Rectal smooth muscle tissue (tissue), 1 donor: Measurements from ENCODE around the gene OVOL2.

ENCODE experiments used
- H3K27ac ChIP-seq: one replicate; pipeline ENCODE4 v1.7.0; 2013; ENCODE audit warnings: low read depth, low read length, inconsistent platforms
- H3K27me3 ChIP-seq: one replicate; pipeline ENCODE4 v1.7.0; 2013; ENCODE audit warnings: low read length; ENCODE audit not compliant: control insufficient read depth, insufficient read depth
- H3K36me3 ChIP-seq: one replicate; pipeline ENCODE4 v1.7.0; 2013; ENCODE audit warnings: low read length; ENCODE audit not compliant: control insufficient read depth, insufficient read depth
- H3K4me1 ChIP-seq: one replicate; pipeline ENCODE4 v1.7.0; 2013; ENCODE audit warnings: low read length; ENCODE audit not compliant: control insufficient read depth, insufficient read depth
- H3K4me3 ChIP-seq: one replicate; pipeline ENCODE4 v1.7.0; 2013; ENCODE audit warnings: low read length
- H3K9ac ChIP-seq: one replicate; pipeline ENCODE4 v1.7.0; 2013; ENCODE audit warnings: low read length

The OVOL2 gene

DNA sequence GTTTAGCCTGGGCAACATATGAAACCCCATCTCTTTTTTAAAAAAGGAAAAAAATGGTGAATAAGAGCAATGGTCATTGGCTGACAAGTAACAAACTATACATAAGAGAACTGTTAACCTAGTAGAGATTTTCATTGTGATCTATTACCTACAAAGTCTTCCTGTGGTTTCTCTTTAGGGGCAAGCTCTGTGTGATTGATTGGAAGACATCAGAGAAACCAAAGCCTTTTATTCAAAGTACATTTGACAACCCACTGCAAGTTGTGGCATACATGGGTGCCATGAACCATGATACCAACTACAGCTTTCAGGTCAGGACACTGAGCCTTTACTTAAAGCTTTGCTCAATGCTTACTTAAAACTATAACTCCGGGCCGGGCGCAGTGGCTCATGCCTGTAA, 69.7 kb downstream of the OVOL2 start:
- H3K9ac ChIP-seq, result no peak overlapping the region
- no peak overlapping the region for H3K27ac ChIP-seq
- no peaks in the 10 kb centered on the region for H3K27me3 ChIP-seq
- H3K4me3 ChIP-seq, result no peak overlapping the region
- H3K36me3 ChIP-seq, result no peaks in the 10 kb centered on the region
- H3K4me1 ChIP-seq, result no peaks in the 10 kb centered on the region

DNA sequence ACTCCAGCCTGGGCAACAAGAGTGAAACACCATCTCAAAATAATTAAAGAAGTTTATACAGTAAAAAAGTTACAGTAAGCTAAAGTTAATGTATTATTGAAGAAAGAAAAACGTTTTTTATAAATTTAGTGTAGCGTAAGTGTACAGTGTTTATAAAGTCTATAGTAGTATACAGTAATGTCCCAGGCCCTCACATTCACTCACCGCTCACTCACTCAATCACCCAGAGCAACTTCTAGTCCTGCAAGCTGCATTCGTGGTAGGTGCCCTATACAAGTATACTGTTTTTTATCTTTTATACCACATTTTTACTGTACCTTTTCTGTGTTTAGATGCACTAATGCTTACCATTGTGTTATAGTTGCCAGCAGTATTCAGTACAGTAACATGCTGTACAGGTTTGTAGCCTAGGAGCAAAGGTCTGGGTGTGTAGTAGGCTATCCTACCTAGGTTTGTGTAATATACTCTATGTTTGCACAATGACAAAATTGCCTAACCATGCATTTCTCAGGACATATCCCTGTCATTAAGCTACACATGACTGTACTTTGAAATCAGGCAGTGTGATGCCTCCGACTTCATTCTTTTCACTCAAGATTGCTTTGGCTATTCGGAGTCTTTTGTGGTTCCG, 72.2 kb downstream of the OVOL2 start:
- H3K4me3 ChIP-seq, result no peak overlapping the region
- H3K4me1 ChIP-seq, result no peaks in the 10 kb centered on the region
- no peak overlapping the region for H3K9ac ChIP-seq
- H3K36me3 ChIP-seq, result no peaks in the 10 kb centered on the region
- no peaks in the 10 kb centered on the region for H3K27me3 ChIP-seq
- H3K27ac ChIP-seq, result no peak overlapping the region

DNA sequence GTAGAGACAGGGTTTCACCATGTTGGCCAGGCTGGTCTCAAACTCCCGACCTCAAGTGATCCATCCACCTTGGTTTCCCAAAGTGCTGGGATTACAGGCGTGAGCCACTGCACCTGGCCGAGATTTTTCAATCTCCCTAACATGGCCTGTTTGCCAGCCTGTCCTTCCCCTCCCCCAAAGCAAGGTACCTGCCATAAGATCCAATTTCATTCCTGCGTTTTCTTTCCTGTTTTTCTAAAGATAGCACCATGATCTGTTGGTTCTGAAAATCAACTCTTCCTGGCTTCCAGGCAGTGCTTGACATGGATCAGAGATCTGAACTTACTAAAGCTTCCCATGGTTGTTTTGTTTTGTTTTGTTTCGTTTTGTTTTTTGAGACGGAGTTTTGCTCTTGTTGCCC, 81.4 kb downstream of the OVOL2 start:
- Histone ChIP-seq H3K4me3 (no peak overlapping the region), H3K27ac (no peak overlapping the region), H3K4me1 (peaks cover 11% of the 10 kb centered on the region), H3K36me3 (no peaks in the 10 kb centered on the region), H3K27me3 (no peaks in the 10 kb centered on the region), H3K9ac (no peak overlapping the region)
